Amniotic epithelial cell (primary cell): ENCODE measurements around the gene FOXJ1.
"Not testable (repeated sequence)": the region's sequence is repeated elsewhere in the genome, so short reads cannot be mapped to it uniquely, and the experiment has no call there.

ENCODE experiments used
- DNase-seq: peaks from one replicate; pipeline ENCODE4 v3.0.0-alpha.2; 2010; ENCODE audit warnings: low read depth

FOXJ1 gene, protein sequence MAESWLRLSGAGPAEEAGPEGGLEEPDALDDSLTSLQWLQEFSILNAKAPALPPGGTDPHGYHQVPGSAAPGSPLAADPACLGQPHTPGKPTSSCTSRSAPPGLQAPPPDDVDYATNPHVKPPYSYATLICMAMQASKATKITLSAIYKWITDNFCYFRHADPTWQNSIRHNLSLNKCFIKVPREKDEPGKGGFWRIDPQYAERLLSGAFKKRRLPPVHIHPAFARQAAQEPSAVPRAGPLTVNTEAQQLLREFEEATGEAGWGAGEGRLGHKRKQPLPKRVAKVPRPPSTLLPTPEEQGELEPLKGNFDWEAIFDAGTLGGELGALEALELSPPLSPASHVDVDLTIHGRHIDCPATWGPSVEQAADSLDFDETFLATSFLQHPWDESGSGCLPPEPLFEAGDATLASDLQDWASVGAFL

DNA sequence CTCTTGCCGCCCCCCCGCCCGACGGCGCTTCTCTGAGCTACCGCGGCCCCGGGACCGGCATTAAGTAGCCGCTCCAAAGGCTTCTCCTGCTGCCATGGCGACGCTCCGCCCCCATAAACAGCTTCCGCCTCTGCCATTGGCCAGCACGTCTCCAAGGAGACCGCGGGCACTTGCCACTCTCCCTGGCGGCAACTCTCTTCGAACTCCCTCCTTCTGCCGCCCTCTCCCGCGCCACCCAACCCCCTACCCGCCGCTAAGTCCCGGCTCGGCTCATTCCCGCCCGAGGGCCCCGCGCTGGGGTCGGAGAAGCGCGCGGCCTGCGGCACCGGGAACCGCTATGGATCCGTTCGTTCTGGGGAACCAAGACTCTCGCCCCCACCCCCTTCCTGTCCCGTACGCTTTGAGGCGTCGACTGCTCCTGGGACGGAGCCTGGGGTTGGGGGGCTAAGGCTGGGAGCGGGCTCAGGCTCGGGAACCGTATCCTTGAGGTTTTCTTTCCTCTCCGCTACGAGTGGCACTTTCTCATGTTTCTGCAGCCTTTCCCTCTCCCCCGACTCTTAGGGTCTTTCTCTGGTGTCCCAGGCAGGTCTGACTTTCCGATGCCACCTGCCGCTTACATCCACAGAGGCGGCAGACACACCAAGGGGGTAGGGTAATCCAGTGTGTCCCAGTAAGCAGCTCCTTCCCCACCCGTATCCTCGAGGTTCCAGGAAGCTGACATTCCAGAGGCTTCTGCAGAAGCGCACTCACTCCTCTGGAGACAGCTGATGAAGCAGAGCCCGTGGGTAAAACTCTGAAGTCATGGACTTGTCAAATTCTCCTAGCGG lies at the start of gene FOXJ1:
Gene FOXJ1, minus strand, starts transcription at position 34 of the 827 bp plus-strand sequence. CDS start 850 bp downstream, outside the sequence.
- DNase-seq = peak; percentile 73

DNA sequence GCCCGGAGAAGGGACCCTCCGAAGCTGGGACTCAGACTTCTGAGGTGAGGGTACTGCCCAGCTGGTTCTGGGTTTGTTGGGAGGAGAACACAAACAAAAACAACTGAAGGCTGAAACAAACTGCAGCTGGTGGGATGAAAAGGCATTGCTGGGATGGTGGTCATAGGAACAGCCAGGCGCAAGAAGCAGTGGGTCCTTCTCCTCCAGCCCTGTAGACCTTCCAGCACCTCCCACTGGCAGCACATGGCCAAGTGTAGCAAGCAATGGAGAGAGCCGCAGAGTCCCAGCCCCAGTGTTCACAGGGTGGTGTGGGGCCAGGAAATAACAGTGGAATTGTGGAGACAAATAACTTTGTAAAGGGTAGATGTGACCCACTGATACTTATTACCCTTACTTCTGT lies 48.7 kb upstream of the FOXJ1 start:
- DNase-seq = peak; percentile 19

DNA sequence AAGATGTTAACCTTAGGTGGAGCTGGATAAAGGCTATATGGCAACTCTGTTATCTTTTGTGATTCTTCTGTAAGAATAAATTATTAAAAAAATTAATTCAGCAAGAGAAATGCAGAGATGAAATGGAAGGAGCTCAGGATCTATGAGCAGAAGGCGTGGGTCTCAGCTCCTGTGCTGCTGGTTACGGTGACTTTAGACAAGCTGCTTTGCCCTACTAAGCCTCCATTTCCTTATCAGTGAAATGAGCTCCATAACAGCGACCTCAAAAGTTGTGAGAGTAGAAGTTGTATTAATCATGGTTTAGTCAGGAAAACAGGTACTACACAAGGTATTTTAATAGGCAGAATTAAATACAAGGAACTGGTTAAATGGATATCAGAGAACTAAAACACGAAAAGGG lies 48.2 kb upstream of the FOXJ1 start:
- DNase-seq = peak; percentile 32

DNA sequence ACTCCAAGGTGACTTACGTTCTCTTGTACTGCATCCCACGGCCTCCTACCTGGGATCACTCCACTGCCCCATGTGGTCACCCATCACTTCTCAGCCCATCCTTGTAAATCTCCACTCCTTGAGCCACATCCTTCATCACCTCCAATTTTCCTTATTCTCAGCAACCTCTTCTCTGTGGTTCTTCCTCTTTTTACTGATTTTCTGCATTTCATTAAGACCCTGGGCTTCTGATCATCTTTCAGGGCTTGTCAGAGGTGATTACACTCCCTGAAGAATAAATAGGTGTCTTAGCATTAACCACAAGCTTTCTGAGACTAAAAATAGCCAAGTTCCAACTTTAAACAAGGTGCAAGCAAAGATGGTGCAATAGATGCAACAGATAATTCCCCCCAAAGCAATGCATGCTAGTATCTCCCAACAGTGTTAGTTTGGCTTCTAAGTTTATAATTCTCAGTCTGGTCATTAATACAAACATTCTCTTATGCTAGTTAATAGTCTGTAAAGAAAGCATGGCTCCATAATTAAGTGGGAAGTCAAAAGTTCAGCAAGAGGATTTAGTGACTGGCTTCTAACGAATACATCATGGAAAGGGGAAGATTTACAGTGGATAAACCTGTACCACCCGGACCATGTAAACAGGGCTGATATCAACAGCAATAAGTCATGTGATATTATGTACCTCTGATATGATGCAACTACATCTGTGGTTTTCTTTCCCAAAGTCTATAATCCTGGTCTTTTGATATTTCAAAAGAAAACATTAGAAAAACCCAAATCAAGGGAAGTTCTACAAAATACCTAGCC lies 47.4 kb upstream of the FOXJ1 start:
- peak; percentile 97 for DNase-seq

DNA sequence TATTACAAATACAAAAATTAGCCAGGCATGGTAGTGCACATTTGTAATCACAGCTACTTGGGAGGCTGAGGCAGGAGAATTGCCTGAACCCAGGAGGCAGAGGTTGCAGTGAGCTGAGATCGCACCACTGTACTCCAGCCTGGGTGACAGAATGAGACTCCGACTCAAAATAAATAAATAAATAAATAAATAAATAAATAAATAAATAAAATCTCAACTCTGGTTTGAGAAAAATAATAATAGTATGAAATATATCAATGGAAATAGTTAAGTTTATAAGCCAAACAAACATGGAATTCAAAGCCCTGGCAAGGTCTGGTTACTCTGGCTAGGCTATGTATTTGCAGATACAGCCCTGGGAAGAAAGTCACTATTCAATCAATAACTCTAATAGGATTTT lies 45.7 kb upstream of the FOXJ1 start:
- not testable (repeated sequence) for DNase-seq

DNA sequence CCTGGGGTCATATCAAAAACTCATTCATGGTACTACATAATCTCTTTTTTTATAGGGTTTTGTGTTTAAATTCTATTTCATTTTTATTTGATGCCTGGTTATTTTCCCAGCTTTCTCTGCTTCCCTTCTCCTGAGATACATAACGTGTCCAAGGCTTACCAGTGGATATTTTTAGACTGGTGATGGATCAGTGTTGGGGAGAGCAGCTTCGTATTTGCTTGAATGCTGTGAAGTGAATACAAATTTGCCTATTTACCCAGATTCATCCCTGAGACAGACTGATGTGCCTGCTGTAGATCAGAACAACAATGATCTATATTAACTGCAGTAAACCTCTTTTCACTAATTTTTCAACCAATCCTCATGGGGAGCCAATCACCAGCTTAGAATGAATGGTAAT lies 43.2 kb upstream of the FOXJ1 start:
- DNase-seq = no peak

DNA sequence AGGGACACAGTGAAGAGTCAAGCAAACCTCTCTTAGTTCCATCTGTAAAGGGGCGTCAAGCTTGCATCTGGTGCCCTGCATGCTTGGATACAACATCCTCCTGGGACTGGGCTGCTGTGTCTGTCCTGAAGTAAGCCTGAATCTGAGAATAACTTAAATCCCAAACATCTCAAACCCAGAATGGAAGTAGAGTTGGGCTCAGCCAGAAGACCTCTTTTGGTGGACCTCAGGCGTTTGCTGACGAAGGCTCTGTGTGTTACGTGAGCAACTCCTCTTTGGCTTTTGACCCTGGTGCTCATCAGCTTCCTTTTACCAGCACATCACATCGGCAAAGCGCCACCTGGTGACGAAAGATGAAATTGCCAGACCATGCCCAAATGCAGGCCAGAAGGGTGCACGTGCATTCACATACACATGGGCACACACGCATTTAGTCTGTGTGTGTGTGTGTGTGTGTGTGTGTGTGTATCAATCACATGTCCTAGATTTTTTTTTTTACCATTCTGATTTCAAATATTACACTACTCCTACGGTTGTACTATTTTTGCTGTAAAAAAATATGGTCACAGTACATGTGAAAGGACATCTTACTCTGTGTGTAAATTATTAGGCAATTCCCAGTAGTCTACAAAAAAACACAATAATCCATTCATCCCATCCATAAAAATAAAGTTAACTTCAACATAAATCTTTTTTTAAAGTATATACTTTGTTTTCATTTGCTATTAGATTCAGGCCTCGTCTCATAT lies 41.1 kb upstream of the FOXJ1 start:
- DNase-seq = peak; percentile 91

DNA sequence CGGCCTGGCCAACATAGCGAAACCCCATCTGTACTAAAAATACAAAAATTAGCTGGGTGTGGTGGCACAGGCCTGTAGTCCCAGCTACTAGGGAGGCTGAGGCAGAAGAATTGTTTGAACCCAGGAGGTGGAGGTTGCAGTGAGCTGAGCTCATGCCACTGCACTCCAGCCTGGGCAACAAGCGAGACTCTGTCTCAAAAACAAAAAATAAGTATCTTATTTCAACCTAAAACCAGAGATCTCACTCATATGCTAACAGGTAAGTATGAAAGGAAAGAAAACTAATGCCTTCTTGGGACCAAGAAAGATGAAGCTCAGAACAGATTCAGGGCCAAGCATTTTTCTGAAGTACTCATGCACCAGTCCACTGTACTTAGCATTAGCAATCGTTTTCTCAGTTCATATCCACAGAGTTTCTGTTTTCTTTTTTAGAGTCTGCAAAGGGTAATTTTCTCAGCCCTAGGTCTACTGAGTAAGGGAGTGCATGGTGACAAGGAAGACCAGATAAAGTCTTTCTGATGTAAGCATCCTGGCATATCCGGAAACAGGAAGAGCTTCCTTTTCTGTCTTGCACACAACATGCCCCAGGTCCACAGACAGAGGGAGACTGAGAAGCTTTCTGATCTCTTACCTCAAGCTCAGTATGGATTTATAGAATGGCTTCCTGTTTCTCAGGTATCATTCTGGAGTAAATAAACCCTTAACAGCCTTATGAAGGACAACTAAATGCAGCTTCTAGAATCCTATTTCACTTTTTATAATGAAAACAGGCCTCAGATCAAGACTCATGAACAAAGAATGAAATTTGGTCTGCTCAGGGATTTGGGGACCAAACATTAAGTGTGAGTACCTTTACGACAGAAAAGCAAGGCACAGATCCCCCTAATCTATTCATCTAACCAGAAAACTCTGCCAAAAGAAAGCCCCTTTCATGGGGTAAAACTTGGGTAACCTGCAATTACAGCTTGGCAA lies 38.7 kb upstream of the FOXJ1 start:
- peak; percentile 41 for DNase-seq

DNA sequence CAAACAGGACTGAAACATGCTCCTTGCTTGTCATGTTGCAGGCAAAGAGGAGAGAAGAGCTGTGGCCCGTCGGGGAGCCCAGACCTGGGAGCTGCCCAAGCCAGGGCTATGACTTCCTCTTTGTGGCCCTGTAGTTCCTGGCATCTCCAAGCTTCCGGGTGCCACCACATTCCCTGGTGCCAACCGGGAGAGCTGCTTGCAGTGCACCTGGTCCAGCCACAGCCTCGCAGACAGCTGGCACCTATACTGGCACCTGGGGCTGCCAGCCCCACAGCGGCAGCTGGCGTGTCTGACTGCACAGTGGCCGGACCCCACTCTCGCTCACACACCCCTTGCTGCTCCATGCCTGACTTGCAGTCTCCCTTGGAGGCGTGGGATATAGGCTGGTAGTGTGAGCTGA lies 37.1 kb upstream of the FOXJ1 start:
- no peak for DNase-seq

DNA sequence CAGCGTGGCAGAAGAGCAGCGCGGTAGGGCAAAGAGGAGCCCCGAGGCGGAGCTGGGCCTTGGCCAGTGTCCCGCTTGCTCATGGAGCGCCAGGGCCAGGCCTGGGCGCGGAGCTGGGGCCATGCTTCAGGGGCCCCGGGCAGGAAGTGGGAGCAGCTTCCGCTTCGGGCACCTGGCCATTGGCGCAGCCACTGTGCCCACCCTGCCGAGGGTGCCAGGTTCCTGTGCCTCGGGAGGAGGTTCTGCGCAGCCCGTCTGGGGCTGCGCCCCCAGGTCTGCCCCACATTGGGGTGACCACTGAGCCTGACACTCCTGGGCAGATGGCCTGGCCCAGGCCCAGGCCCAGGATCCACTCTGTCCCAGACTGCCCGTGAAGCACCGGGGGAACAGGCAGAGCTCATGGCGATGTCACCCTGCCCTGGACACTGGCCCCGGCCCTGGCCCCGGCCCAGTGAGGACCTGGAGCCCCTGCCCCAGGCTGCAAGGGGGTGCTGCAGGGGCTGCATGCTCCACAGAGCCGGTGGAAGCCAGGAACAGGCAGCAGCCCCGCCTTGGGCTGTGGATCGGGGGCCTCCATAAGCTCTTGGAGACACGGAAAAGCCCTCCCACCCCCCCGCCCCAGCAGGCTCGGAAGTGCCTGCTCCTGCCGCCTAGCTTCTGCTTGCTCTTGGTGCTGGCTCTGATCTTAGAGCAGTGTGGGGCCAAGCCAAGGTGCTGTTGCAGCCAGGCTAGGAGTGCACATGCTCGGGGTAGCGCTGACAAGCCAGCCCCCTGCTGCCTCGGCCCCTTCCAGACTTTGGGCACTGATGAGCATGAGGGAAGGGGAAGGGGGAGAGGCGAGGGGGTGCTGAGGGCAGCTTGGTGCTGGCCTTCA lies 35.9 kb upstream of the FOXJ1 start:
- DNase-seq = no peak

DNA sequence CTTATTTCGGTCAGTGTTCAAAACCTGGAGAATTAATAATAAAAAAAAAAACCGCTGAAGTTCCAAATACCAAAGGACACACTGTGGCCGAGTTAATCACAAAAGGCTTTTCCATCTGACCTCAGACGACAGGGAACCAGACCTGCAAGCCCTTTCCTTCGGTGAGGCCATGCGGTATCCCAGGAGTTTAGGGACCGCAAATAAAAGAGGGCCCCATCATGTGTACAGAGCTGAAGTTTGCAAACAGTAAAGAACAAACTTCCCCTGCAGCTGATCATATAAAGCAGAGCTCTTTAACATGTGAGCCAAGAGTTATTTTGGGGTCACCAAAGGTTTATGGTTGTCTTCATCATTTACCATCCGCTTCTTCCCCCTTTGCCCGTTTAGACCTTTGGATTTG lies 33.0 kb upstream of the FOXJ1 start:
- DNase-seq = no peak

DNA sequence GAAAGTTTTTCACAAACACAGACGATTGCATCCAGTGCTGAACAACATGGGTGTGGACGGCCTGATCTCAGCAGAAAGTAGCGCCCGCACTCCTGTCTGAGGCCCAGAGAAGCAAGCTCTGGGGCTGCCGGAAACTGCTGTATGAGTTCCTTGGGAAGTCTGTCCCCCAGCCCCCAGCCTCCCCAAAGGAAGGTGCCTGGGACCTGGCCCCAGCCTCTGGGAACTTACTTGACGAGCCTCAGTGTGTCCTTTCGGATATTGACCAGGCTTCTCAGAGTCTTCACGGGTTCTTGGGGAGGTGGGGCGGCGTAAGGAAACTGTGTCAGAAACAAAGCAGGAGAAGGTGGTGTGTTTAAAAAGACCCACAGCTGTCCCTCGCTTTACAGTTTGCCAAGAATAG lies 32.4 kb upstream of the FOXJ1 start:
- DNase-seq = no peak

DNA sequence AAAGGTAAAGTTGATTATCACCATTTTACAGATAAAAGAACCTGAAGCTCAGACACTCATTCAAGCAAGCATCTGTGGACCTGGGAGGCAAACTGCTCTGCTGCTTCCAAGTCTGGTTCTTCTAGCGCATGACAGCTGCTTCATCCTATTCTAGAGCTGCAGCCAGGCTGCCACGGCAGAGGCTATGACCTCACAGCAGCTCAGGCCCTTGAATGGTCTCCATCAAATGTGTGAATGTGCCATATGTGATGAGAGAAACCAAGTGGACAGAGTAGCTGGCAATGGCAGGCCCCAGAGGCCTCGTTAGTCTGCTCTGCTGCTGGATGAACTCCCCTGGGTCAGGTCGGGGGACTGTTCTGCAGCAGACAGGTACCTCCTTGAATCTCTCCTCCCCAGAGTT lies 30.7 kb upstream of the FOXJ1 start:
- no peak for DNase-seq

DNA sequence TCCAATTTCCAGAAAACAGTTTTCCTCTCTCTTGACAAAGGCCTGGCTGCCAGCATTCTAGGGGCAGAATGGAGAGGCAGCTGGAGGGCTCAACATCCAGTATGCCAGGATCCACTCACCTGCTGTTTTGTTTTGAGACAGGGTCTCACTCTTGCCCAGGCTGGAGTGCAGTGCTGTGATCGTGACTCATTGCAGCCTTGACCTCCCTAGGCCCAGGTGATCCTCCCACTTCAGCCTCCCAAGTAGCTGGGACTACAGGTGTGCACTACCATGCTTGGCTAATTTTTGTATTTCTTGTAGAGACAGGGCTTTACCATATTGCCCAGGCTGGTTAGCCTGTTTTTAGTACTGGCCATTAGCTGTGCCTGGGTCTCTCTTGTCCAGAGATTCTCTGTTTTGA lies 29.1 kb upstream of the FOXJ1 start:
- no peak for DNase-seq

DNA sequence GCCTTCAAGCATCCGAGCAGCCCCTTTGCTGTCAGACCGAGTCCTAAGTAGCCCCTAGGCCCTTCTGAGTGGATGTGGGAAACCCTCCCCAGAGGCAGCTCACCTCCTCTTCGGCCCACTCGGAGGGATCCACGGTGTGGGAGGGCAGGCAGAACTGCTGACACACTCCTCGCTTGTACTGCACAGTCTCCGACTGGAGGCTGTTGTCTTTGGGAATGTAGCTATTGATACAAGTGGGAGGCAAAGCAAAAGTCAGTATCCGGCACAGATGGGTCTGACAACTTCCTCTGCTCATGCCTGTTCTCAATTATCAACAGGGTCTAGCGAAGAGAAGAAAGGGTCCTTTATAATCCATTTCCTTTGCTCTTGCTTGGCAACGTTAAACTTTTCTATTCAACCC lies 25.9 kb upstream of the FOXJ1 start:
- DNase-seq = no peak

DNA sequence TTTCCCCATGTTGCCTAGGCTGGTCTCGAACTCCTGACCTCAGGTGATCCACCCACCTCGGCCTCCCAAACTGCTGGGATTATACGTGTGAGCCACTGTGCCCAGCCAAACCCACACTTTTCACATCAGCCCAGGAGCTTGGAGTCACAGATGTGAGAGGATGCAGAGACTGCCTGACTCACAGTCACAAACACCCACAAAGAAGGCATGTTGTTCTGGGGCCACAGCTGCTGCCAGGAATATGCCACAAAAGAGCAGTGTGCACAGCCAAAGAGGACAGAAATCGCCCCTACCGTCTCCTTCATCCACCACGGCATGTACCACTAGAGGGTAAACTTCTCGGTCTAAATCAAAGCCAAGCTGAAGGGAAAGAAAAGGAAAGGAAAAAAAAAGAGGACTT lies 25.1 kb upstream of the FOXJ1 start:
- no peak for DNase-seq

DNA sequence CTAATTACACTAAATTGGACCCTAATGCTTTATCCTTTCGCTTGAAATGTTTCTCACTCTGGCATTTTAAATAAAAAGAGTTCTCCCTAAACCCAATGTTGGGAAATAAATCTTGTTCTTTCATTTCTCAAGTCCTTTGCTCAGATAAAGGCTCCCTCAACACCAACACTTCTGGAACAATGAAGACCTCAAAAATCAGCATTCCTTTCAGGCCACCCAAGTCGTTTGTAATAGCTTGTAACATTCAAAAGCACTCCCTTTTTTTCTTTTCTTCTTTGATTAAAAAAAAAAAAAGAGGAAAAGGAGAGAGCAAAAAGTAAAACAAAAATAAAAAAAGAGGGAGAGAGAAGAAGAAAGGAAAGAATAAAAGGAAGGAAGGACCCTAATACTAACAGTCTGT lies 23.3 kb upstream of the FOXJ1 start:
- DNase-seq = no peak

DNA sequence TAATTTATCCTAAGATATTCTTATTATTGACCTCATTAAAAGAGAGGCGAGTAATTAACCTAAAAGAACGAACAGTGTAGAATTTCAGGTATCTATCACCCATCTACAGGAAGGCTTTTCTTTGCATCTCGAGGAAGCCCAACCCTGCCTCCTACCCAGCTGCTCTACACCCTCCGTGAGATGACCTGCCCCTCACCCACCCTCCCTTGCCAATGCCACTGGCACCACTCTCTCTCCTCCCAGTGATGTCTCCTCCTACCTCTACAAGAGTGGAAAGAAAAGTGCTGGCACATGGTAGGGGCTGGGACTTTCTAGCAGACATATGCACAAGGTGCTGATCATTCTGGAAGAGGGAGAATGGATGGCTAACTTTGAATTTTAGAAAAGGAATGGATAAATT lies 22.9 kb upstream of the FOXJ1 start:
- DNase-seq = no peak

DNA sequence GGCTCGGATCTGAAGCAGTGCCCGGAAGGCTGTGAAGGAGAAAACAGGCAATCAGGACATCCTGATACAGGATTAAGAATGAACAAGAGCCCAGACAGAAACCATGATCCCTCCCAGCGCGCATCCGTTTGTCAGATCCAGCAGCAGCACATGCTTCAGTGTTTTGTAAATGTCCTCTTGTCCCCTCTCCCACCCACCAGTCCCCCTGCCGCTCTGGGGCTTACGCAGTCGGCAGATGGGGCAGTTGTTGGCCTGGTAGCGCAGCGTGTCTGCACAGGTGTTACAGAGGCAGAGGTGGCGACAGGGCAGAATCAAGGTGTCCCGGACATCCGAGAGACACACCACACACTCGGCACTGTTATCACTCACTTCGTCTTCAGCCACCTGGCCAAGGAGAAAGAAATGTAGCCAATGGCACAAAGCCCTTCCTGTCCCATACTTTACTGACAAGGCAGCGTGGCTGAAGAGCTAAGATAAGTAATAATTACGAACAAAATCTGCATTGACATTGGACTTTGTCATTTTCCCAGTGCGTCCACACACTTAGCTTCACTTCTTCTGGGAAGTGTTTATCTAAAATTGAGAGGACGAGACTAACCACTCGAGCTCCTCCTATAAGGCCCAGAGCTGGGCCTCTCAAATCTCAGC lies 20.7 kb upstream of the FOXJ1 start:
- DNase-seq = no peak
